ENCODE results near the gene TNRC6C. TPM values are rescaled to one million over a fixed set of nuclear protein-coding genes. Genes with fewer than 3 reads are reported as not detected.

The TNRC6C gene
- total and polyA plus RNA-seq, 9 of the 15 experiments (the other 6 are each of a cell fraction or from before 2014, with no cell fraction given) = 0.20 to 4.9 (median 2.3) TPM

GRCh38 chr17:77959926-77960521 is 1.5 kb downstream of the TNRC6C start:
- no peaks in the 10 kb centered on the region for H3K9me1 ChIP-seq (ENCODE audit: control insufficient read depth, insufficient read depth, low read length)
- 53% methylated on average over 23 of the region's 23 CpGs for WGBS (ENCODE audit: insufficient coverage, low coverage, missing lambda C conversion rate)
- no peaks in the 10 kb centered on the region for H3K9me3 ChIP-seq (replicated peaks; ENCODE audit: control insufficient read depth, insufficient read depth, low read depth, low read length)
- no peak for FAIRE-seq
- H3K4me1 ChIP-seq (replicated peaks in 1 of 2; ENCODE audit: control insufficient read depth in 2 of 2, insufficient read depth in 2 of 2, low read length in 2 of 2) = peaks cover 19% of the 10 kb centered on the region in 2 experiments; a peak in 4 of 5 replicates
- peak overlapping the region; percentile 74 for H3K4me2 ChIP-seq (ENCODE audit: insufficient read depth, low read length)
- H2AFZ ChIP-seq (ENCODE audit: low read depth, low read length) = no peak overlapping the region
- ChIA-PET CTCF (ENCODE audit: low intra/inter-chr PET ratio) (no interaction called here), POLR2A (interaction anchor here (0.7 to 1.0 kb wide), 4 partner anchors 10 to 434 kb away, joined by 3 to 6 read pairs (median 4); no protein-coding TSS in a partner anchor)
- peaks cover 42% of the 10 kb centered on the region for H3K79me2 ChIP-seq (ENCODE audit: control insufficient read depth, insufficient read depth, low read length)
- no peak for ATAC-seq
- in situ Hi-C loops (cut with MboI) (no loop called here), intact Hi-C loops (cut with micrococcal nuclease) (no loop called here)
- no peaks in the 10 kb centered on the region for H3K36me3 ChIP-seq (ENCODE audit: control insufficient read depth, insufficient read depth, low read length)
- BruUV-seq (replicated peaks) = TSS peak; percentile 44
- peak in 2 of 4 experiments; percentile 12 to 19 for DNase-seq (ENCODE audit: extremely low read depth in 1 of 4, low spot score in 3 of 4)
- peak overlapping the region; percentile 59 for H3K4me3 ChIP-seq
- no peak overlapping the region for H3K27ac ChIP-seq (ENCODE audit: extremely low read depth, low read depth, low read length)
- peak overlapping the region in 1 of 2 experiments; percentile 38; a peak in 1 of 4 replicates for H3K9ac ChIP-seq (ENCODE audit: insufficient read depth in 1 of 2, low read depth in 2 of 2, low read length in 2 of 2)
- peaks cover 22% of the 10 kb centered on the region for H4K20me1 ChIP-seq (replicated peaks; ENCODE audit: control insufficient read depth, insufficient read depth, low read length)
- peaks cover 19 to 29% of the 10 kb centered on the region in 2 experiments; a peak in 4 of 5 replicates for H3K27me3 ChIP-seq (ENCODE audit: control insufficient read depth in 2 of 2, insufficient read depth in 2 of 2, low read length in 2 of 2)
- TF ChIP-seq SP1 (CRISPR knock-in tag; IDR thresholded peaks at IDR 0.05) (peak; percentile 22; the same call in 1 of the 2 replicates), ZNF263 (CRISPR knock-in tag; IDR thresholded peaks at IDR 0.05; ENCODE audit: borderline replicate concordance) (0 out of 2 replicates have a peak, but pooled peaks have one; percentile 18), FOXK2 (conservative IDR thresholded peaks at IDR 0.05 in 1 of 2, IDR thresholded peaks at IDR 0.05 in 1 of 2; ENCODE audit: low read depth in 2 of 2) (no peak), CBX5 (IDR thresholded peaks at IDR 0.05; ENCODE audit: borderline replicate concordance, low read depth) (no peak), CBX8 (IDR thresholded peaks at IDR 0.05; ENCODE audit: borderline replicate concordance, extremely low read depth, low read depth, low read length, poor library complexity, severe bottlenecking) (peak; percentile 50), L3MBTL2 (IDR thresholded peaks at IDR 0.05) (peak; percentile 73)
- TF ChIP-seq, protein P1, sequence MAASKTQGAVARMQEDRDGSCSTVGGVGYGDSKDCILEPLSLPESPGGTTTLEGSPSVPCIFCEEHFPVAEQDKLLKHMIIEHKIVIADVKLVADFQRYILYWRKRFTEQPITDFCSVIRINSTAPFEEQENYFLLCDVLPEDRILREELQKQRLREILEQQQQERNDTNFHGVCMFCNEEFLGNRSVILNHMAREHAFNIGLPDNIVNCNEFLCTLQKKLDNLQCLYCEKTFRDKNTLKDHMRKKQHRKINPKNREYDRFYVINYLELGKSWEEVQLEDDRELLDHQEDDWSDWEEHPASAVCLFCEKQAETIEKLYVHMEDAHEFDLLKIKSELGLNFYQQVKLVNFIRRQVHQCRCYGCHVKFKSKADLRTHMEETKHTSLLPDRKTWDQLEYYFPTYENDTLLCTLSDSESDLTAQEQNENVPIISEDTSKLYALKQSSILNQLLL (CRISPR knock-in tag; IDR thresholded peaks at IDR 0.05; ENCODE audit: borderline replicate concordance) = peak; percentile 70; the same call in 1 of the 2 replicates
- TF ChIP-seq, protein P2, sequence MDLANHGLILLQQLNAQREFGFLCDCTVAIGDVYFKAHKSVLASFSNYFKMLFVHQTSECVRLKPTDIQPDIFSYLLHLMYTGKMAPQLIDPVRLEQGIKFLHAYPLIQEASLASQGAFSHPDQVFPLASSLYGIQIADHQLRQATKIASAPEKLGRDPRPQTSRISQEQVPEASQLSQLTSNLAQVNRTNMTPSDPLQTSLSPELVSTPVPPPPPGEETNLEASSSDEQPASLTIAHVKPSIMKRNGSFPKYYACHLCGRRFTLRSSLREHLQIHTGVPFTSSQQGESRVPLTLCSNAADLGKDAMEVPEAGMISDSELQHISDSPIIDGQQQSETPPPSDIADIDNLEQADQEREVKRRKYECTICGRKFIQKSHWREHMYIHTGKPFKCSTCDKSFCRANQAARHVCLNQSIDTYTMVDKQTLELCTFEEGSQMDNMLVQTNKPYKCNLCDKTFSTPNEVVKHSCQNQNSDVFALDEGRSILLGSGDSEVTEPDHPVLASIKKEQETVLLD (IDR thresholded peaks at IDR 0.05) = 0 out of 2 replicates have a peak, but pooled peaks have one; percentile 4
- TF ChIP-seq, protein P3, sequence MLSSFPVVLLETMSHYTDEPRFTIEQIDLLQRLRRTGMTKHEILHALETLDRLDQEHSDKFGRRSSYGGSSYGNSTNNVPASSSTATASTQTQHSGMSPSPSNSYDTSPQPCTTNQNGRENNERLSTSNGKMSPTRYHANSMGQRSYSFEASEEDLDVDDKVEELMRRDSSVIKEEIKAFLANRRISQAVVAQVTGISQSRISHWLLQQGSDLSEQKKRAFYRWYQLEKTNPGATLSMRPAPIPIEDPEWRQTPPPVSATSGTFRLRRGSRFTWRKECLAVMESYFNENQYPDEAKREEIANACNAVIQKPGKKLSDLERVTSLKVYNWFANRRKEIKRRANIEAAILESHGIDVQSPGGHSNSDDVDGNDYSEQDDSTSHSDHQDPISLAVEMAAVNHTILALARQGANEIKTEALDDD (IDR thresholded peaks at IDR 0.05) = no peak
- TF ChIP-seq, protein P4, sequence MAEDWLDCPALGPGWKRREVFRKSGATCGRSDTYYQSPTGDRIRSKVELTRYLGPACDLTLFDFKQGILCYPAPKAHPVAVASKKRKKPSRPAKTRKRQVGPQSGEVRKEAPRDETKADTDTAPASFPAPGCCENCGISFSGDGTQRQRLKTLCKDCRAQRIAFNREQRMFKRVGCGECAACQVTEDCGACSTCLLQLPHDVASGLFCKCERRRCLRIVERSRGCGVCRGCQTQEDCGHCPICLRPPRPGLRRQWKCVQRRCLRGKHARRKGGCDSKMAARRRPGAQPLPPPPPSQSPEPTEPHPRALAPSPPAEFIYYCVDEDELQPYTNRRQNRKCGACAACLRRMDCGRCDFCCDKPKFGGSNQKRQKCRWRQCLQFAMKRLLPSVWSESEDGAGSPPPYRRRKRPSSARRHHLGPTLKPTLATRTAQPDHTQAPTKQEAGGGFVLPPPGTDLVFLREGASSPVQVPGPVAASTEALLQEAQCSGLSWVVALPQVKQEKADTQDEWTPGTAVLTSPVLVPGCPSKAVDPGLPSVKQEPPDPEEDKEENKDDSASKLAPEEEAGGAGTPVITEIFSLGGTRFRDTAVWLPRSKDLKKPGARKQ (CRISPR knock-in tag; IDR thresholded peaks at IDR 0.05) = 0 out of 2 replicates have a peak, but pooled peaks have one; percentile 71
